ENCODE data around the gene NDUFS2.

GRCh38 chr1:161238039-161238473 lies 35.9 kb downstream of the NDUFS2 start, which contains the start of gene NR1I3:
- TF ChIP-seq CTCF (IDR thresholded peaks at IDR 0.05), result no peak
- no peak for TF ChIP-seq POLR2A (IDR thresholded peaks at IDR 0.05)
